ENCODE data around the gene SP7. TPM values are rescaled to one million over a fixed set of nuclear protein-coding genes. Genes with fewer than 3 reads are reported as not detected.
A peak's percentile ranks its signal among the peaks of the same experiment; 100 is the strongest.

The SP7 gene
- total RNA-seq, 4 donors from 2014 or later: not detected

DNA sequence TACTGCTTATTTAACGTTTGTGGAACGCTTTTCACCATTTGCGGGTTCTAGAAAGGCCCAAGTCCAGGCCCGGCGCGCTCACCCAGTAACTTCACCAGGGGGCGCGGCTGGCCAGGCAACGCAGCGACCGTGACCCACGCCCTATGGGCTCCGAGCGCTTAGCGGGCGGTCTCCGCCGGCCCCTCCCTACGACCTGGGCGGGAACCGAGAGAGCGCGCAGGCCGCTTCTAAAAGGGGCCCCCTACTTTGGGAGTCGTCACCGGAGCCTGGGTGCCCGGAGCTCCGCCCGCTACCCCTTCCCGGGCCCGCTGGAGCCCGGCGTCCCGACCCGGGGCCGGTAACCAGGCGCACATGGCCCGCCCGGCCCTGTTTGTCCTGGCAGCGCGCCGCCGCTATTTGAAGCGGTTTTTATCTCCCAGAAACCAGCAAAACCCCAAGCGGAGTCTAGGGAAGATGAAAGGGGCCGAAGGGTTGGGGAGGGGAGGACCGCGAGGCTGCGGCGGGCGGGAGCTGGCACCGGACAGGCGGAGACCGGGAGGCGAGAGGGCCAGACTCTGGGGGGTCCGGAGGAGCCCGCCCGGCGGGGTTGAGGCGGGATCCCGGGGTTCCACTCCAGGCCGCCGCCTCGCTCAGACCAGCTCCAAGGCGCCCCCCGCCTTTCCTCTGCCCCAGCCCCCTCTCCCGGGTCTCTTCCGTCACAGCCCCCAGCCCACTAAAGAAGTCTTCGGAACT is 11.2 kb downstream of the SP7 start:
- Histone ChIP-seq H3K36me3 (no peaks in the 10 kb centered on the region), H3K9me3 (no peaks in the 10 kb centered on the region), H3K4me3 (peak overlapping the region; percentile 54 to 81 (median 68)), H3K27me3 (no peaks in the 10 kb centered on the region), H3K27ac (peak overlapping the region; percentile 85 to 95 (median 92)), H3K4me1 (peaks cover 27 to 71% (median 49%) of the 10 kb centered on the region in 3 donors)
- whole genome bisulfite sequencing, 2 donors: 0 to 2% methylated on average over 2 to 33 of the region's 69 CpGs
- intact Hi-C loops (cut with DNase I): no loop called here
- TF ChIP-seq POLR2A (IDR thresholded peaks at IDR 0.05): peak in 2 of 4 donors; percentile 79 to 81
- TF ChIP-seq, protein P1, sequence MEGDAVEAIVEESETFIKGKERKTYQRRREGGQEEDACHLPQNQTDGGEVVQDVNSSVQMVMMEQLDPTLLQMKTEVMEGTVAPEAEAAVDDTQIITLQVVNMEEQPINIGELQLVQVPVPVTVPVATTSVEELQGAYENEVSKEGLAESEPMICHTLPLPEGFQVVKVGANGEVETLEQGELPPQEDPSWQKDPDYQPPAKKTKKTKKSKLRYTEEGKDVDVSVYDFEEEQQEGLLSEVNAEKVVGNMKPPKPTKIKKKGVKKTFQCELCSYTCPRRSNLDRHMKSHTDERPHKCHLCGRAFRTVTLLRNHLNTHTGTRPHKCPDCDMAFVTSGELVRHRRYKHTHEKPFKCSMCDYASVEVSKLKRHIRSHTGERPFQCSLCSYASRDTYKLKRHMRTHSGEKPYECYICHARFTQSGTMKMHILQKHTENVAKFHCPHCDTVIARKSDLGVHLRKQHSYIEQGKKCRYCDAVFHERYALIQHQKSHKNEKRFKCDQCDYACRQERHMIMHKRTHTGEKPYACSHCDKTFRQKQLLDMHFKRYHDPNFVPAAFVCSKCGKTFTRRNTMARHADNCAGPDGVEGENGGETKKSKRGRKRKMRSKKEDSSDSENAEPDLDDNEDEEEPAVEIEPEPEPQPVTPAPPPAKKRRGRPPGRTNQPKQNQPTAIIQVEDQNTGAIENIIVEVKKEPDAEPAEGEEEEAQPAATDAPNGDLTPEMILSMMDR (IDR thresholded peaks at IDR 0.05): peak; percentile 67 to 90 (median 86)
- peak; percentile 57 for DNase-seq

DNA sequence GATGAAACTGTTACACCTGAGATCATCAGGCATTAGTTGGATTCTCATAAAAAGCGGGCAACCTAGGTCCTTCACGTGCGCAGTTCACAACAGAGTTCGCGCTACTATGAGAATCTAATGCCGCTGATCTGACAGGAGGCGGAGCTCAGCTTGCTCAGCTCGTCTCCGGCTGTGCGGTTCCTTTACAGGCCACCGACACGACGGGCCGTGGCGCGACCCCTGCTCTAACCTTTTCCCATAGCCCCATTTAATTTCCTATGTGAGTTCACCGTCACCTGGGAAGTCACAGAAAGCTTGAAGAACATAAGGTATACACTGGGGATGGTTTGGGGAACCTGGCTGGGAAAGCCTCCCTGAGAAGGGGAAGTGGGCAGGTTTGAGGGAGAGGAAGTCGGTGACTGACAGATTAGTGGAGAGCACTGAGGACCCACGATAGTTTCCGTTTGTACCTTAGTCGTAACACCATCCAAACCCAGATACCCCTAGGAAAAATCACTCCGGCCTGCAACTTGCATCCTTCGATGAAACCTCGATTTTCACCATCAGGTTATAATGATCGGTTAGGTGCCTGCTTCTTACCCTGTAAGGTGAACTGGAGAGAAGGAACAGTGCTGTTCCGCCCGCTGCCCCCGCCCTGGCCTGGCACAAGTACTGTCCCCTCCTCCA is 11.9 kb downstream of the SP7 start:
- Histone ChIP-seq H3K4me1 (peaks cover 27 to 74% (median 51%) of the 10 kb centered on the region in 3 donors), H3K36me3 (peaks cover 0 to 2% (median 0%) of the 10 kb centered on the region in 3 donors), H3K27me3 (no peaks in the 10 kb centered on the region), H3K27ac (peak overlapping the region; percentile 85 to 95 (median 92)), H3K4me3 (peak overlapping the region; percentile 54 to 81 (median 68)), H3K9me3 (no peaks in the 10 kb centered on the region)
- DNase-seq: no peak
- TF ChIP-seq, protein P1 (IDR thresholded peaks at IDR 0.05): no peak
- no peak for TF ChIP-seq POLR2A (IDR thresholded peaks at IDR 0.05)
- 8 to 9% methylated on average over 18 to 27 of the region's 28 CpGs for WGBS, 2 donors
- intact Hi-C loops (cut with DNase I): no loop called here

DNA sequence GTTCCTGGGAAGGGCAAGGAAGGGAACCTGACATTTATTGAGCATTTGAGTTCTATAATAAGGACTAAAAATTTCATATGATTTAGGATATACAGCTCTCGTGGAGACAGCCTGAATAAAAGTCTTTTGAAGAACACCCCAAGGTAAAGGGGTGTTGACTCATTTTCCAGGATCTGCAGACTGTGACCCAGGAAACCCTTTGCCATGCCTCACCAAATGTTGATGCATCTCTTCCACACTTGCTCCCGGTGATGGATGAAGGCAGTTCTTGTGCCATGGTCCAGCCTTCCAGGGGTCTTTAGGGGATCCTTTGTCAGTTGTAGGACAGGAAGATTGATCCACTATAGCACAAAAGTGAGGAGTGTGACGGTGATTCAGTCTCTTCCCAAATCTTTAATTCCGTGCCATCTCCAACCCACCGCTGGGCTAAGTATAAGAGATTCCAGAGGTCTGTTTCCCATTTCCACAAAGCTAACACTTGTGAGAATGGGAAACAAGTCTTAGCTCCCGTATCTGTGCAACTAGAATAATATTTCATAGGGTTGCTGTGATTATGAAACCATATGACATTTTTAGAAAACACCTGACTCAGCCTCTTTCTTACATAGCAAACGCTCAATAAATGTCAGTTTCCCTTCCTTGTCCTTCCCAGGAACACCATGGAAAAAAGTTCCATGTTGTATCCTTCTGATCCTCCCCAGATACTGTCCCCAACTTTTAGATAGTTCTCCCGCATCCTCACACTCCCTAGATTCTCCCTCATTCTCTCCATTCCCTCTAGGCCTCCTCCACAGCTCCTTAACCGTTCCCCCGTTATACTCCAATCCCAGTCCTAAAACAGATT is 15.6 kb downstream of the SP7 start:
- no peak for DNase-seq
- no peaks in the 10 kb centered on the region for H3K9me3 ChIP-seq
- peaks cover 25 to 59% (median 44%) of the 10 kb centered on the region in 3 donors for H3K4me1 ChIP-seq
- TF ChIP-seq POLR2A (IDR thresholded peaks at IDR 0.05): no peak
- TF ChIP-seq, protein P1 (IDR thresholded peaks at IDR 0.05): peak in 1 of 6 experiments; percentile 3
- peaks cover 0 to 36% (median 9%) of the 10 kb centered on the region in 3 donors for H3K36me3 ChIP-seq
- WGBS, 2 donors: 23 to 27% methylated on average over 10 of the region's 10 CpGs
- H3K27me3 ChIP-seq: no peaks in the 10 kb centered on the region
- peak overlapping the region; percentile 85 to 93 (median 92) for H3K27ac ChIP-seq
- intact Hi-C loops (cut with DNase I): no loop called here
- H3K4me3 ChIP-seq: peak overlapping the region; percentile 62 to 89 (median 72)

DNA sequence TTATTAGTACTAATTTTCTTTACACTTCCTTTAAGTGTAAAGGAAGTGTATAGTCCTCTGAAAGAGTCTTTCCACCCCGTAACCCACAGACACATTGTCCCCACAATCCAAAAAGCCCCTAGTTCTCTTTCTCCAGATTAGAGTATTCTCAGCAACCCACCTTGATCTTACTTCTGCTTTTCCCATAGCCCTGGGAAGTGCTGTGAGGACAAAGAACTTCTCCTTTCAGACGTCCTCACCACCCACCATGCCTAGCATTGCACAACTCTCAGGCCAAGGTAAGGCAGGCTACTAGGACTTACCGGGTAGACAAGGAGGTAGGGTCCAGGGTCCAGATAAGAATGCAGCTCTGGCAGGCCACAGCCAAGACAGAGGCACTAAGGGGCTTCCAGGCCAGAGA is 22.2 kb downstream of the SP7 start:
- Histone ChIP-seq H3K27me3 (no peaks in the 10 kb centered on the region), H3K4me3 (no peak overlapping the region), H3K9me3 (no peaks in the 10 kb centered on the region), H3K4me1 (no peaks in the 10 kb centered on the region), H3K36me3 (peaks cover 4 to 93% (median 21%) of the 10 kb centered on the region in 3 donors), H3K27ac (no peak overlapping the region)
- DNase-seq: no peak
- 74 to 84% methylated on average over 2 of the region's 3 CpGs for WGBS, 2 donors
- intact Hi-C loops (cut with DNase I): no loop called here
- no peak for TF ChIP-seq POLR2A (IDR thresholded peaks at IDR 0.05)
- TF ChIP-seq, protein P1 (IDR thresholded peaks at IDR 0.05): no peak

Measured in esophagus squamous epithelium (tissue), 5 donors.